Keratinocyte (primary cell): ENCODE results near the gene RIT2. TPM values are rescaled to one million over a fixed set of nuclear protein-coding genes. Genes with fewer than 3 reads are reported as not detected.

Source experiments
- DNase-seq: peaks from one replicate; pipeline ENCODE4 v3.0.0-alpha.2; 2011; ENCODE audit warnings: low read depth, missing footprints, low spot score
- FAIRE-seq: peaks from 2 replicates; lab custom pipeline; 2011; peaks lifted over from hg19 to GRCh38; lab: Jason Lieb, UNC
- H2AFZ ChIP-seq: 2 replicates; pipeline ENCODE4 v1.6.0; 2012; ENCODE audit warnings: low read length, control low read depth, inconsistent platforms; ENCODE audit not compliant: control insufficient read depth
- H3K27ac ChIP-seq: 2 replicates; pipeline ENCODE4 v1.5.1; 2011; ENCODE audit warnings: low read length; ENCODE audit not compliant: control insufficient read depth, insufficient read depth
- H3K27me3 ChIP-seq: 3 replicates; pipeline ENCODE4 v1.6.0; 2011; ENCODE audit warnings: low read length; ENCODE audit not compliant: control insufficient read depth, insufficient read depth; ENCODE audit errors: extremely low read depth
- H3K36me3 ChIP-seq, 2 experiments: 2 replicates in 1 of 2; 3 replicates in 1 of 2; pipeline ENCODE4 v1.5.1; 2011; ENCODE audit warnings: low read length in 2 of 2, mild to moderate bottlenecking in 1 of 2; ENCODE audit not compliant: control insufficient read depth in 2 of 2, insufficient read depth in 2 of 2; ENCODE audit errors: extremely low read depth in 1 of 2
- H3K4me1 ChIP-seq: 3 replicates; pipeline ENCODE4 v1.5.1; 2011; ENCODE audit warnings: low read length; ENCODE audit not compliant: control insufficient read depth, insufficient read depth; ENCODE audit errors: extremely low read depth
- H3K4me2 ChIP-seq: 3 replicates; pipeline ENCODE4 v1.6.0; 2011; ENCODE audit warnings: low read depth, low read length; ENCODE audit not compliant: control insufficient read depth, insufficient read depth; ENCODE audit errors: extremely low read depth
- H3K4me3 ChIP-seq, 3 experiments: fragments of 200-600 bp in 1 of 3; sonication (generic) in 1 of 3; 2 replicates in 2 of 3; 3 replicates in 1 of 3; pipeline ENCODE4 v1.5.1; 2011 to 2016; ENCODE audit warnings: low read length in 3 of 3, mild to moderate bottlenecking in 3 of 3, control low read depth in 2 of 3, inconsistent platforms in 1 of 3, low read depth in 1 of 3, mixed read lengths in 1 of 3, mixed run types in 1 of 3, moderate library complexity in 1 of 3; ENCODE audit not compliant: control insufficient read depth in 2 of 3, insufficient read depth in 2 of 3; ENCODE audit errors: extremely low read depth in 1 of 3
- H3K79me2 ChIP-seq: 2 replicates; pipeline ENCODE4 v1.6.0; 2012; ENCODE audit warnings: low read length; ENCODE audit not compliant: control insufficient read depth, insufficient read depth
- H3K9ac ChIP-seq: 3 replicates; pipeline ENCODE4 v1.6.0; 2011; ENCODE audit warnings: low read length; ENCODE audit not compliant: control insufficient read depth, insufficient read depth; ENCODE audit errors: extremely low read depth
- H3K9me1 ChIP-seq: 3 replicates; pipeline ENCODE4 v1.6.0; 2011; ENCODE audit warnings: low read length; ENCODE audit not compliant: control insufficient read depth, insufficient read depth; ENCODE audit errors: extremely low read depth
- H3K9me3 ChIP-seq: 2 replicates; pipeline ENCODE4 v1.5.1; 2012; ENCODE audit warnings: low read depth, low read length; ENCODE audit not compliant: control insufficient read depth
- H4K20me1 ChIP-seq: 3 replicates; pipeline ENCODE4 v1.6.0; 2011; ENCODE audit warnings: low read length; ENCODE audit not compliant: control insufficient read depth, insufficient read depth; ENCODE audit errors: extremely low read depth
- EZH2 ChIP-seq: IDR thresholded peaks from one replicate; pipeline ENCODE4 v1.6.1; 2012; ENCODE audit warnings: inconsistent platforms, mild to moderate bottlenecking, low read length, moderate library complexity
- dilution Hi-C: fragments of 300-500 bp; cut with MboI; formaldehyde crosslinking; loops from one replicate; pipeline ENCODE4 v1.7.0; 2020; ENCODE audit warnings: low sequenced_read_pairs; ENCODE audit not compliant: extremely low pct_ligation_motif_present
- polyA plus RNA-seq, 5 experiments: library from polyadenylated mRNA; depleted of rRNA in 3 of 5; stranded (reverse) in 3 of 5; stranded (forward) in 1 of 5; unstranded in 1 of 5; fragments of >200 nt; gene quantifications; 1 replicate in 1 of 5; 2 replicates in 3 of 5; 3 replicates in 1 of 5; pipeline versions ENCODE4 v1.2.1 to v1.2.3, GENCODE V29; 2011 to 2012; ENCODE audit warnings: missing spikeins in 2 of 5, low read depth in 1 of 5, low replicate concordance in 1 of 5
- TF ChIP-seq, protein P1 (sequence below), 3 experiments: IDR thresholded peaks in 1 of 3; conservative IDR thresholded peaks in 1 of 3; optimal IDR thresholded peaks in 1 of 3; 2 replicates in 2 of 3; 3 replicates in 1 of 3; pipeline versions ENCODE3 to v1.5.1; 2011; ENCODE audit warnings: low read length in 3 of 3, mild to moderate bottlenecking in 3 of 3, moderate library complexity in 2 of 3, control low read depth in 1 of 3, inconsistent platforms in 1 of 3; ENCODE audit not compliant: insufficient read depth in 2 of 3; ENCODE audit errors: extremely low read depth in 1 of 3

RIT2 gene
- polyA plus RNA-seq, 1 donor (not counting 4 experiments of a cell fraction or from before 2014, with no cell fraction given) = not detected

DNA sequence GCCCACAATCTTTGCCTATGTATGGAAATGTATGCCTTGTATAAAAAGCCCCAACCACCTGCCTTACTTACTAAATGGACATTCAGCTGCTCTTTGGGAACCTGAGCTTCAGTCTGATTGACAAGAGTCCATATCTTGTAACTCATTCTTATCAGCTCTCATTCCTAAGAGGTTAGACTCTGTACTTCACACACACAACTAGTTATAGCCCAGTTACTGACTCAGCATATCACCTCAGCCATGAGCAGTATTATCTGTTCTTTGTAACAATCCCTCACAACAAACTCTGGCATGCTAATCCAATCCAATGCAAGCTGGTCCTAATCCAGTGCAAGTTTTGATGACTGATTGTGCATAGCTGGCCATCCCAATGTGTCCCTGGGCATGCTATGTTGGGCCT lies 250.6 kb downstream of the RIT2 start:
- H3K9me3 ChIP-seq = no peaks in the 10 kb centered on the region
- no peak overlapping the region for H3K9ac ChIP-seq
- no peaks in the 10 kb centered on the region for H3K79me2 ChIP-seq
- no peaks in the 10 kb centered on the region for H3K27me3 ChIP-seq
- no peak overlapping the region for H3K4me2 ChIP-seq
- DNase-seq = no peak
- no peaks in the 10 kb centered on the region for H3K9me1 ChIP-seq
- TF ChIP-seq, protein P1, sequence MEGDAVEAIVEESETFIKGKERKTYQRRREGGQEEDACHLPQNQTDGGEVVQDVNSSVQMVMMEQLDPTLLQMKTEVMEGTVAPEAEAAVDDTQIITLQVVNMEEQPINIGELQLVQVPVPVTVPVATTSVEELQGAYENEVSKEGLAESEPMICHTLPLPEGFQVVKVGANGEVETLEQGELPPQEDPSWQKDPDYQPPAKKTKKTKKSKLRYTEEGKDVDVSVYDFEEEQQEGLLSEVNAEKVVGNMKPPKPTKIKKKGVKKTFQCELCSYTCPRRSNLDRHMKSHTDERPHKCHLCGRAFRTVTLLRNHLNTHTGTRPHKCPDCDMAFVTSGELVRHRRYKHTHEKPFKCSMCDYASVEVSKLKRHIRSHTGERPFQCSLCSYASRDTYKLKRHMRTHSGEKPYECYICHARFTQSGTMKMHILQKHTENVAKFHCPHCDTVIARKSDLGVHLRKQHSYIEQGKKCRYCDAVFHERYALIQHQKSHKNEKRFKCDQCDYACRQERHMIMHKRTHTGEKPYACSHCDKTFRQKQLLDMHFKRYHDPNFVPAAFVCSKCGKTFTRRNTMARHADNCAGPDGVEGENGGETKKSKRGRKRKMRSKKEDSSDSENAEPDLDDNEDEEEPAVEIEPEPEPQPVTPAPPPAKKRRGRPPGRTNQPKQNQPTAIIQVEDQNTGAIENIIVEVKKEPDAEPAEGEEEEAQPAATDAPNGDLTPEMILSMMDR (optimal IDR thresholded peaks at IDR 0.05 in 1 of 3, IDR thresholded peaks at IDR 0.05 in 1 of 3, conservative IDR thresholded peaks at IDR 0.05 in 1 of 3; ENCODE audit: extremely low read depth in 1 of 3, insufficient read depth in 2 of 3, low read length in 3 of 3) = no peak
- no peak for TF ChIP-seq EZH2
- no peak for FAIRE-seq
- H3K4me3 ChIP-seq = no peak overlapping the region
- dilution Hi-C loops = no loop called here
- no peak overlapping the region for H3K27ac ChIP-seq
- no peaks in the 10 kb centered on the region for H4K20me1 ChIP-seq
- no peaks in the 10 kb centered on the region for H3K4me1 ChIP-seq
- H2AFZ ChIP-seq = no peak overlapping the region
- H3K36me3 ChIP-seq = no peaks in the 10 kb centered on the region

DNA sequence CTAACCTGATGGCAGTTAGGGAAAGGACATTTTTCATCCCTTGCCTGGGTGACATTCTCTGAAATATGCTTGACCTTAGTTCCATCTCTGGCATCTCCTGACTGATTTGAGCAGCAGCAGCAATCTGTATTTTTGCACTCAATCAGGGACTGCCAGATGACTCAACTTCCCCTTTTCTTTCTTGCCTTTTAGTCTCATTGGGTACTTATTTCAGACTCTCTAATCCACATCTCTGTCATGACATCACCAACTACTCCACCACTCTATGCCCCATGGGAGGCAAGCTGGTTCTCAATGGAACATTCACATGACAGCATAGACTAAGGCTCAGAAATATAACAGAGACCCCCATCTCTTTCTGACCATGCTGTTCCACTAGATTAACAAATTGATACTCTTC lies 254.2 kb downstream of the RIT2 start:
- no peak overlapping the region for H2AFZ ChIP-seq

More for the DNA sequence above, 254.2 kb downstream of the RIT2 start:
- Histone ChIP-seq H3K9ac (no peak overlapping the region), H3K4me1 (no peaks in the 10 kb centered on the region), H3K4me2 (no peak overlapping the region), H3K4me3 (no peak overlapping the region), H3K9me1 (no peaks in the 10 kb centered on the region), H4K20me1 (no peaks in the 10 kb centered on the region), H3K79me2 (no peaks in the 10 kb centered on the region), H3K27ac (no peak overlapping the region), H3K27me3 (no peaks in the 10 kb centered on the region), H3K9me3 (no peaks in the 10 kb centered on the region), H3K36me3 (no peaks in the 10 kb centered on the region)
- dilution Hi-C loops = no loop called here
- TF ChIP-seq, protein P1 (optimal IDR thresholded peaks at IDR 0.05 in 1 of 3, IDR thresholded peaks at IDR 0.05 in 1 of 3, conservative IDR thresholded peaks at IDR 0.05 in 1 of 3; ENCODE audit: extremely low read depth in 1 of 3, insufficient read depth in 2 of 3, low read length in 3 of 3) = no peak
- no peak for TF ChIP-seq EZH2
- FAIRE-seq = no peak
- DNase-seq = no peak
